ENCODE measurements around the gene SOX5.
"Not testable (repeated sequence)": the region's sequence is repeated elsewhere in the genome, so short reads cannot be mapped to it uniquely, and the experiment has no call there.

The SOX5 gene

DNA sequence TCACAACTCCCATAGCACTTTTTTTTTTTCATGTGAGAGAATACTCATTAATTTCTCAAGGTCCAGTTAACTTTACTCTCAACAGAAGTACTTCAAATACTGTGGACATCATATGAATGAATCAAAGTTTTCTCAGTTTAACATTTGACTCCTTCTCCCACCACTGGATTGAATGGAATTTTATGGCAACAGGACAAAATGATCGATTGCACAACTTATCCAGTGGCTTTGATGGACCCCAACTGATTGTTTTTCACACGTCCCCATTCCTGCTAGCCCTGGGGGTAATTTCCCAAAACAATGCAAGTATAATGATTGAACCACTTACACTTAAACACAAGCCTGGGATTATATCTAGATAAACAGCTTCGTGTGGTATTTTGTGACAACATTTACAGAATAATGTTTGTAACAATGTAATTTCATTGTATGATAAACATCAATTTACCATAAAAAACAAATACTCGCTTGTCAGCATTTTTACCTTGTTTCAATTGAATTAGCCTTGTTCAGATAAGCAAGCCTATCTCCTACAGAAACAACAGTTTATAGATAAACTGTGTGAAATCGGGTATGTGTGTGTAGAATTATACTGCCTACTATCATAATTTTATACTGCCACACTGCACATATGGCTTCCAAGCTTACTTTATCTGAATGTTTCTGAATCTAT lies 60.9 kb downstream of the SOX5 start:
- H3K4me1 ChIP-seq (ENCODE audit: insufficient read depth, poor library complexity, severe bottlenecking), result no peaks in the 10 kb centered on the region
- H3K27me3 ChIP-seq (ENCODE audit: insufficient read depth, poor library complexity, severe bottlenecking), result no peaks in the 10 kb centered on the region
- H3K9me3 ChIP-seq (ENCODE audit: severe bottlenecking), result no peaks in the 10 kb centered on the region
- no peak overlapping the region for H3K27ac ChIP-seq (ENCODE audit: poor library complexity, severe bottlenecking)
- no peaks in the 10 kb centered on the region for H3K36me3 ChIP-seq (ENCODE audit: low read depth)
- TF ChIP-seq, protein P1, sequence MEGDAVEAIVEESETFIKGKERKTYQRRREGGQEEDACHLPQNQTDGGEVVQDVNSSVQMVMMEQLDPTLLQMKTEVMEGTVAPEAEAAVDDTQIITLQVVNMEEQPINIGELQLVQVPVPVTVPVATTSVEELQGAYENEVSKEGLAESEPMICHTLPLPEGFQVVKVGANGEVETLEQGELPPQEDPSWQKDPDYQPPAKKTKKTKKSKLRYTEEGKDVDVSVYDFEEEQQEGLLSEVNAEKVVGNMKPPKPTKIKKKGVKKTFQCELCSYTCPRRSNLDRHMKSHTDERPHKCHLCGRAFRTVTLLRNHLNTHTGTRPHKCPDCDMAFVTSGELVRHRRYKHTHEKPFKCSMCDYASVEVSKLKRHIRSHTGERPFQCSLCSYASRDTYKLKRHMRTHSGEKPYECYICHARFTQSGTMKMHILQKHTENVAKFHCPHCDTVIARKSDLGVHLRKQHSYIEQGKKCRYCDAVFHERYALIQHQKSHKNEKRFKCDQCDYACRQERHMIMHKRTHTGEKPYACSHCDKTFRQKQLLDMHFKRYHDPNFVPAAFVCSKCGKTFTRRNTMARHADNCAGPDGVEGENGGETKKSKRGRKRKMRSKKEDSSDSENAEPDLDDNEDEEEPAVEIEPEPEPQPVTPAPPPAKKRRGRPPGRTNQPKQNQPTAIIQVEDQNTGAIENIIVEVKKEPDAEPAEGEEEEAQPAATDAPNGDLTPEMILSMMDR (IDR thresholded peaks at IDR 0.05; ENCODE audit: poor library complexity, severe bottlenecking), result no peak
- no peak overlapping the region for H3K4me3 ChIP-seq (ENCODE audit: severe bottlenecking)
- ATAC-seq (ENCODE audit: low read depth) (no peak), DNase-seq (ENCODE audit: low spot score) (no peak)

DNA sequence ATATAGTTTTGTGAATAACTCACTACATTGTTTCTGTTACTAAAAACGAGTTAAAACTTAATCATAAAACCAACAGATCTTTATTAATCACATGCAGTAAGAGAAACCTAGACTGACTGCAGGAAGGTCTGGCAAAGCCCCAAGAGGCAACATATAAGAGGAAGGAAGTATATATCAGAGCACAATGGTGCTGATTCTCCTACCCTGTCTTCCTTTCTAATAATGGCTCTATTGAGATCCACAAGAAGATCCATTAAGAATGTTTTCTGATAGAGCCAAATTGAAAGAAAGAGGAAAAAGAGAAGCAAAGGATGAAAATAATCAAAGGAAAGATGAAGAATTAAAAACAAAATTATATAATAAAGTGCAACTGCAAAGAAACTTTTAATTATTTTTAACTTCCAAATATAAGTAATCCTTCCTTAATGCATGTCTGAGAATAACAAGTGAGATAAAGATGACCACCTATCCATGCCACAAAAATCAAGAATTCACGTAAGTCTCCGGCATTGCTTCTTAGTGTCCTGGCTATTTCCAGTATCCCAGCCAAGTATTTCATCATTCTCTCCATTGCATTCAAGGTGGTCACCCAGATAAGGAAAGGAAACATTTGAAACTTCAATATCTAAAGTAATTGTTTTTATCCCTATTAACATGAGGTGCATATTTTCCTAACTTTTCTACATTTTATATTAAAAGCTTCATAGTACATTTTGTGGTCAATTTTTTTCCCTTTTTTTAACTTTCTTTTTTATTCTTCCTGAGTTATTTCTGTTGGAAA lies 62.2 kb downstream of the SOX5 start:
- ATAC-seq (ENCODE audit: low read depth) (no peak), DNase-seq (ENCODE audit: low spot score) (no peak)

GRCh38 chr12:23885394-23885793 lies 64.1 kb downstream of the SOX5 start:
- no peak overlapping the region for H3K4me3 ChIP-seq (ENCODE audit: severe bottlenecking)
- H3K27me3 ChIP-seq (ENCODE audit: insufficient read depth, poor library complexity, severe bottlenecking), result no peaks in the 10 kb centered on the region
- DNase-seq (ENCODE audit: low spot score), result no peak
- no peaks in the 10 kb centered on the region for H3K9me3 ChIP-seq (ENCODE audit: severe bottlenecking)
- TF ChIP-seq, protein P1 (IDR thresholded peaks at IDR 0.05; ENCODE audit: poor library complexity, severe bottlenecking), result no peak
- H3K27ac ChIP-seq (ENCODE audit: poor library complexity, severe bottlenecking), result no peak overlapping the region
- no peaks in the 10 kb centered on the region for H3K36me3 ChIP-seq (ENCODE audit: low read depth)
- no peak for ATAC-seq (ENCODE audit: low read depth)
- H3K4me1 ChIP-seq (ENCODE audit: insufficient read depth, poor library complexity, severe bottlenecking), result no peaks in the 10 kb centered on the region

More for the DNA sequence above, 62.2 kb downstream of the SOX5 start:
- Histone ChIP-seq H3K27ac (ENCODE audit: poor library complexity, severe bottlenecking) (no peak overlapping the region), H3K4me1 (ENCODE audit: insufficient read depth, poor library complexity, severe bottlenecking) (no peaks in the 10 kb centered on the region), H3K27me3 (ENCODE audit: insufficient read depth, poor library complexity, severe bottlenecking) (no peaks in the 10 kb centered on the region), H3K4me3 (ENCODE audit: severe bottlenecking) (no peak overlapping the region), H3K36me3 (ENCODE audit: low read depth) (no peaks in the 10 kb centered on the region), H3K9me3 (ENCODE audit: severe bottlenecking) (no peaks in the 10 kb centered on the region)
- TF ChIP-seq, protein P1 (IDR thresholded peaks at IDR 0.05; ENCODE audit: poor library complexity, severe bottlenecking), result no peak

- no peak for DNase-seq (ENCODE audit: low spot score)
- ATAC-seq (ENCODE audit: low read depth), result no peak
- Histone ChIP-seq H3K27me3 (ENCODE audit: insufficient read depth, poor library complexity, severe bottlenecking) (no peaks in the 10 kb centered on the region), H3K9me3 (ENCODE audit: severe bottlenecking) (no peaks in the 10 kb centered on the region), H3K4me3 (ENCODE audit: severe bottlenecking) (no peak overlapping the region), H3K36me3 (ENCODE audit: low read depth) (no peaks in the 10 kb centered on the region), H3K4me1 (ENCODE audit: insufficient read depth, poor library complexity, severe bottlenecking) (no peaks in the 10 kb centered on the region), H3K27ac (ENCODE audit: poor library complexity, severe bottlenecking) (no peak overlapping the region)
- TF ChIP-seq, protein P1 (IDR thresholded peaks at IDR 0.05; ENCODE audit: poor library complexity, severe bottlenecking), result no peak
These were observed 64.6 kb downstream of the SOX5 start for GRCh38 chr12:23884909-23885308.

DNA sequence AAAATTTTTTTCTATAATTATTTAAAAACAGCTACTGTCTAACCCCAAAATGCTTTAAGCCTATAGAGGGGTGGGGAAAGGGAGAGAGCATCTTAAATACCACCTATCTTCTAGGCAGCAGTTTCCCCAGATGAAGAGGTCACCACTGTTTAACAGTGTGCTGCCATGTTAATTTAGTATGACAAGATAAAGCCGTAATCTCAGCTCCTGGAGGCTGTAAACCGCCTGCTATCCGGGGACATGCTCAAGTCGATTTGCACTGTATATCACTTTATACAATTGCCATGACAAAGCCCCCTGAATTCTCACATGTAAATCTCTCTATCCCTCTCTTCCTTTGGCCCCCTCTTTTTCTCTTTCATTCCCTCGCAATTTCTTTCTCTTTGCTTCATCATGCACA lies 68.5 kb downstream of the SOX5 start:
- Histone ChIP-seq H3K4me1 (ENCODE audit: insufficient read depth, poor library complexity, severe bottlenecking) (no peaks in the 10 kb centered on the region), H3K27ac (ENCODE audit: poor library complexity, severe bottlenecking) (no peak overlapping the region), H3K36me3 (ENCODE audit: low read depth) (no peaks in the 10 kb centered on the region), H3K9me3 (ENCODE audit: severe bottlenecking) (no peaks in the 10 kb centered on the region), H3K27me3 (ENCODE audit: insufficient read depth, poor library complexity, severe bottlenecking) (no peaks in the 10 kb centered on the region), H3K4me3 (ENCODE audit: severe bottlenecking) (no peak overlapping the region)
- DNase-seq (ENCODE audit: low spot score) (no peak), ATAC-seq (ENCODE audit: low read depth) (no peak)
- TF ChIP-seq, protein P1 (IDR thresholded peaks at IDR 0.05; ENCODE audit: poor library complexity, severe bottlenecking), result no peak

DNA sequence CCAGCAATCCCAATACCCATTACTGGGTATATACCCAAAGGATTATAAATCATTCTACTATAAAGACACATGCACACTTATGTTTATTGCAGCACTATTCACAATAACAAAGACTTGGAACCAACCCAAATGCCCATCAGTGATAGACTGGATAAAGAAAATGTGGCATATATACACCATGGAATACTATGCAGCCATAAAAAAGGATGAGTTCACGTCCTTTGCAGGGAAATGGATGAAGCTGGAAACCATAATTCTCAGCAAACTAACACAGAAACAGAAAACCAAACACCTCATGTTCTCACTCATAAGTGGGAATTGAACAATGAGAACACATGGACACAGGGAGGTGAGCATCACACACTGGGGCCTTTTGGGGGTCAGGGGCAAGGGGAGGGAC lies 72.9 kb downstream of the SOX5 start:
- not testable (repeated sequence) for ATAC-seq (ENCODE audit: low read depth); DNase-seq (ENCODE audit: low spot score)

More for the DNA sequence above, 72.9 kb downstream of the SOX5 start:
- H3K4me3 ChIP-seq (ENCODE audit: severe bottlenecking); H3K9me3 ChIP-seq (ENCODE audit: severe bottlenecking); H3K36me3 ChIP-seq (ENCODE audit: low read depth); H3K4me1 ChIP-seq (ENCODE audit: insufficient read depth, poor library complexity, severe bottlenecking); H3K27ac ChIP-seq (ENCODE audit: poor library complexity, severe bottlenecking); H3K27me3 ChIP-seq (ENCODE audit: insufficient read depth, poor library complexity, severe bottlenecking): not testable (repeated sequence)
